GM11168 (cell line): ENCODE results near the gene AGAP1.

Experiments
- in situ Hi-C: fragments of 300-500 bp; cut with MboI; formaldehyde crosslinking; loops from one replicate; pipeline ENCODE4 v1.12.0; 2022; ENCODE audit warnings: low sequenced_read_pairs; ENCODE audit not compliant: unreplicated experiment

The AGAP1 gene

GRCh38 chr2:235527806-235528469 is 34.1 kb downstream of the AGAP1 start:
- in situ Hi-C loops = no loop called here

GRCh38 chr2:235529621-235530020 is 35.8 kb downstream of the AGAP1 start:
- in situ Hi-C loops = no loop called here

- in situ Hi-C loops = no loop called here
Measured at GRCh38 chr2:235530735-235531134, 36.9 kb downstream of the AGAP1 start.

- in situ Hi-C loops = no loop called here
Measured at GRCh38 chr2:235532307-235532706, 38.5 kb downstream of the AGAP1 start.

GRCh38 chr2:235533198-235533597 is 39.4 kb downstream of the AGAP1 start:
- in situ Hi-C loops = no loop called here

- in situ Hi-C loops = no loop called here
Measured at GRCh38 chr2:235533616-235534385, 40.0 kb downstream of the AGAP1 start.

- in situ Hi-C loops = no loop called here
Measured at GRCh38 chr2:235534678-235535422, 41.0 kb downstream of the AGAP1 start.

- in situ Hi-C loops = no loop called here
Measured at GRCh38 chr2:235535423-235536130, 41.7 kb downstream of the AGAP1 start.

- in situ Hi-C loops = no loop called here
Measured at GRCh38 chr2:235536711-235537110, 42.9 kb downstream of the AGAP1 start.

- in situ Hi-C loops = no loop called here
Measured at GRCh38 chr2:235537186-235537585, 43.3 kb downstream of the AGAP1 start.

GRCh38 chr2:235537587-235537986 is 43.7 kb downstream of the AGAP1 start:
- in situ Hi-C loops = no loop called here

GRCh38 chr2:235538144-235538639 is 44.3 kb downstream of the AGAP1 start:
- in situ Hi-C loops = no loop called here

- in situ Hi-C loops = no loop called here
Measured at GRCh38 chr2:235538981-235539380, 45.1 kb downstream of the AGAP1 start.

GRCh38 chr2:235539773-235540172 is 45.9 kb downstream of the AGAP1 start:
- in situ Hi-C loops = no loop called here

- in situ Hi-C loops = no loop called here
Measured at GRCh38 chr2:235541016-235541415, 47.2 kb downstream of the AGAP1 start.

- in situ Hi-C loops = no loop called here
Measured at GRCh38 chr2:235541838-235542549, 48.2 kb downstream of the AGAP1 start.

- in situ Hi-C loops = no loop called here
Measured at GRCh38 chr2:235542733-235543127, 48.9 kb downstream of the AGAP1 start.

- in situ Hi-C loops = no loop called here
Measured at GRCh38 chr2:235543128-235543750, 49.4 kb downstream of the AGAP1 start.
